NCI-H446 treated with DMSO at 0.1 percent for 48 hours (cell line): ENCODE data around the gene HCFC1.

Experiments
- DNase-seq: peaks from one replicate; lab custom pipeline; 2025; lab: John Stamatoyannopoulos, UW

The HCFC1 gene

GRCh38 chrX:153902385-153902784 lies 69.2 kb downstream of the HCFC1 start:
- no peak for DNase-seq

- no peak for DNase-seq
Measured at GRCh38 chrX:153901753-153902140, 69.9 kb downstream of the HCFC1 start.

GRCh38 chrX:153900831-153901752 lies 70.5 kb downstream of the HCFC1 start:
- DNase-seq = no peak

GRCh38 chrX:153897899-153898298 lies 73.7 kb downstream of the HCFC1 start:
- DNase-seq = no peak
